Measurements from ENCODE around the gene GNAL.

DNA sequence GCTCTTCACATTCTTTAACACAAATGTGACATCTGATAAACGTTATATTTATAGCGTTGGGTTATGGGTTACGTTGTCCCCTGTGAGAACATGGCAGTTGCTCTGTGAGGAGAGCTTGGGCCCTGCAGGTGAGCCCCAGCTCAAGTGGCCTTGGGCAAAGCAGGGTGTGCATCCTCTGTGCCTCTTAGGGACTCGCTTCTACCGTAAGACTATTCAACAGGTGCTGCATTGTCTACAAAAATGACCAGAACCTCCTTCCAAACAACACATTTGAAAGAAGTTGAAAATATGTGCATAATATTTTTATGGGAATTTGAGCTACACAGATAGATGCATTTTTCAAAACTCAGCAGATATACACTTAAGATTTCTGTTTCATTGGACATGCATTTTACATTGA lies 145.7 kb downstream of the GNAL start:
- TF ChIP-seq POLR2AphosphoS5 (IDR thresholded peaks at IDR 0.05; ENCODE audit: borderline replicate concordance, low read depth, low read length), result no peak
- TF ChIP-seq EZH2 (IDR thresholded peaks at IDR 0.05), result no peak
